ENCODE results near the gene SPATS2L. TPM values are rescaled to one million over a fixed set of nuclear protein-coding genes. Genes with fewer than 3 reads are reported as not detected.

SPATS2L gene
- total RNA-seq, 1 experiment from 2014 or later, result 112 TPM

- POLR2A ChIA-PET, result no interaction called here
- H3K36me3 Mint-ChIP-seq, result peaks cover 59% of the 10 kb centered on the region
- H3K4me3 Mint-ChIP-seq, result no peak overlapping the region
- no peaks in the 10 kb centered on the region for H3K27me3 Mint-ChIP-seq (ENCODE audit: low read depth)
- TF ChIP-seq FOXK1 (CRISPR knock-in tag; IDR thresholded peaks at IDR 0.05), result no peak
- no peak for TF ChIP-seq ZNF317 (CRISPR knock-in tag; IDR thresholded peaks at IDR 0.05; ENCODE audit: borderline replicate concordance, low read depth)
- TF ChIP-seq ZMAT4 (CRISPR knock-in tag; IDR thresholded peaks at IDR 0.05), result no peak
- no peak for TF ChIP-seq ZNF263 (CRISPR knock-in tag; IDR thresholded peaks at IDR 0.05; ENCODE audit: low read depth)
- no peak for TF ChIP-seq ATF1 (CRISPR knock-in tag; IDR thresholded peaks at IDR 0.05)
- ATAC-seq (no peak; the same call in none of the 2 replicates), DNase-seq (ENCODE audit: low spot score) (no peak)
- peak overlapping the region; percentile 94 for H3K27ac Mint-ChIP-seq
- peaks cover 32% of the 10 kb centered on the region for H3K4me1 Mint-ChIP-seq
- H3K9me3 Mint-ChIP-seq, result no peaks in the 10 kb centered on the region
- CTCF ChIA-PET, result no interaction called here
These were observed 110.4 kb downstream of the SPATS2L start for GRCh38 chr2:200416878-200417277.

GRCh38 chr2:200417366-200417765, 110.9 kb downstream of the SPATS2L start:
- ATAC-seq (peak; percentile 39; the same call in 1 of the 2 replicates), DNase-seq (ENCODE audit: low spot score) (no peak)
- no peak overlapping the region for H3K4me3 Mint-ChIP-seq
- H3K9me3 Mint-ChIP-seq, result no peaks in the 10 kb centered on the region
- no peaks in the 10 kb centered on the region for H3K27me3 Mint-ChIP-seq (ENCODE audit: low read depth)
- ChIA-PET POLR2A (no interaction called here), CTCF (interaction anchor here (0.8 to 2.7 kb wide), 2 partner anchors 135 to 432 kb away, joined by 3 to 5 read pairs; no protein-coding TSS in a partner anchor)
- TF ChIP-seq ZBTB43 (CRISPR knock-in tag; IDR thresholded peaks at IDR 0.05), result no peak
- TF ChIP-seq GTF2I (CRISPR knock-in tag; conservative IDR thresholded peaks at IDR 0.05), result no peak
- TF ChIP-seq E2F4 (CRISPR knock-in tag; IDR thresholded peaks at IDR 0.05; ENCODE audit: borderline replicate concordance, low read depth), result no peak
- no peak for TF ChIP-seq ATF6 (CRISPR knock-in tag; IDR thresholded peaks at IDR 0.05)
- TF ChIP-seq ZNF317 (CRISPR knock-in tag; IDR thresholded peaks at IDR 0.05; ENCODE audit: borderline replicate concordance, low read depth), result no peak
- no peak for TF ChIP-seq HMGA2 (CRISPR knock-in tag; IDR thresholded peaks at IDR 0.05)
- TF ChIP-seq TEAD1 (CRISPR knock-in tag; IDR thresholded peaks at IDR 0.05), result no peak
- no peak for TF ChIP-seq KAT7 (CRISPR knock-in tag; IDR thresholded peaks at IDR 0.05; ENCODE audit: borderline replicate concordance)
- TF ChIP-seq ZSCAN18 (CRISPR knock-in tag; IDR thresholded peaks at IDR 0.05), result no peak
- no peak for TF ChIP-seq TP53 (CRISPR knock-in tag; IDR thresholded peaks at IDR 0.05)
- no peak for TF ChIP-seq IRF2 (CRISPR knock-in tag; IDR thresholded peaks at IDR 0.05; ENCODE audit: borderline replicate concordance, low read depth)
- TF ChIP-seq CREB1 (CRISPR knock-in tag; IDR thresholded peaks at IDR 0.05), result no peak
- TF ChIP-seq ELF4 (CRISPR knock-in tag; IDR thresholded peaks at IDR 0.05; ENCODE audit: low read depth), result no peak
- TF ChIP-seq CTCF (IDR thresholded peaks at IDR 0.05), result no peak
- no peak for TF ChIP-seq MYBL2 (CRISPR knock-in tag; IDR thresholded peaks at IDR 0.05)
- no peak for TF ChIP-seq ZNF425 (CRISPR knock-in tag; conservative IDR thresholded peaks at IDR 0.05)
- peaks cover 31% of the 10 kb centered on the region for H3K4me1 Mint-ChIP-seq
- H3K36me3 Mint-ChIP-seq, result peaks cover 61% of the 10 kb centered on the region
- peak overlapping the region; percentile 94 for H3K27ac Mint-ChIP-seq
